Measurements from ENCODE around the gene EPRS1.

DNA sequence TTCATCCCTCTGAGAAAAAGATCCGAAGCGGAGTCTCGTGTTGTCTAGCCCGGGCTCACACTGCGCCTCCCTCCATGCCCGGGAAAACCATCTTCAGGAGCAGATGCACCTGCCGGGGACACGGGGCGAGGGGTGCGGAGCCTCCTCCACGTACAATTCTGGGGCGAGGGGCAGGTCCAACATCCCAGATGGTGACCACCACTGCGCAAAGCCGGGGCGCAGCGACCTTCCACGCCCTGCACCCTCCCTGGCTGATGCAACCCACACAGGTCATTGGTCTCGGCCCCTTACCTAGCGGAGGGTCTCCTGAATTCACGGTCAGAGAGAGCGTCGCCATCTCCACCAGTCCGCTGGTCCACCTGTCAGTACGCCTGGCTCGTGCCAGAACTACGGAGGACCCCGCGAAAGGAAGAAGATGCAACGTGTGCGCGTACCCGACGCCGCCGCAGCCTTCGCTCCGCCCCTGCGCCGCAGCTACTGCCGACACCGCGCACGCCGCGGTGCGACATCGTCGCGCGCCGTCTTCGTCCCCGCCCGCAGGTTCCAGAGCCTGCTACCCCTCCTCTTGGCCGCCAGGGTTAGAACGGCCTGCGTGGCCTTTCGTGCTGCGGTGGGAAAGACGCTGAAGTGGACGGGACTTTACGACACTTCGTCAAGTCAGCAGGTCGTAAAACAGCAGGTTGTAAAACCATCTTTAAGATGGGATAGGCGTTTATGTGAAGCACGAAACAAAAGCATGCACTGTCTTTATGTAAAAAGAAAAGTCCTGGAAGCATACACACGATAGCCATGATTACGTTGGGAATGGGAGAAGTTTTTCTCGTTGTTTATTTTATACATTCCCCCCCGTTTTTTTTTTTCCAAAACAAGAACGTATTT lies at the start of gene EPRS1:
- TF ChIP-seq CTCF (conservative IDR thresholded peaks at IDR 0.05; ENCODE audit: low read length) (peak; percentile 49), EZH2phosphoT487 (IDR thresholded peaks at IDR 0.05; ENCODE audit: borderline replicate concordance) (no peak)

Measured in Loucy (cell line).